Measurements from ENCODE around the gene OSGIN1. TPM values are rescaled to one million over a fixed set of nuclear protein-coding genes. Genes with fewer than 3 reads are reported as not detected.

The OSGIN1 gene
- total RNA-seq, 1 donor from 2014 or later, result 4.0 TPM

- TF ChIP-seq CTCF (conservative IDR thresholded peaks at IDR 0.05), result no peak
- Mint-ChIP-seq H3K27me3 (no peaks in the 10 kb centered on the region), H3K4me3 (no peak overlapping the region), H3K9me3 (no peaks in the 10 kb centered on the region), H3K36me3 (peaks cover 39% of the 10 kb centered on the region), H3K27ac (no peak overlapping the region), H3K4me1 (ENCODE audit: unreplicated experiment) (peaks cover 7% of the 10 kb centered on the region)
- no peak for DNase-seq (ENCODE audit: extremely low spot score, unreplicated experiment)
Observed at GRCh38 chr16:83915081-83915480, 38.0 kb upstream of the OSGIN1 start.

GRCh38 chr16:83915491-83915890 is 37.5 kb upstream of the OSGIN1 start:
- no peak for TF ChIP-seq CTCF (conservative IDR thresholded peaks at IDR 0.05)
- Mint-ChIP-seq H3K36me3 (peaks cover 41% of the 10 kb centered on the region), H3K4me1 (ENCODE audit: unreplicated experiment) (peaks cover 7% of the 10 kb centered on the region), H3K4me3 (no peak overlapping the region), H3K9me3 (no peaks in the 10 kb centered on the region), H3K27ac (no peak overlapping the region), H3K27me3 (no peaks in the 10 kb centered on the region)
- DNase-seq (ENCODE audit: extremely low spot score, unreplicated experiment), result no peak

GRCh38 chr16:83917152-83918120 is 35.6 kb upstream of the OSGIN1 start:
- Mint-ChIP-seq H3K36me3 (peaks cover 36% of the 10 kb centered on the region), H3K27me3 (no peaks in the 10 kb centered on the region), H3K27ac (no peak overlapping the region), H3K4me1 (ENCODE audit: unreplicated experiment) (peaks cover 7% of the 10 kb centered on the region), H3K9me3 (no peaks in the 10 kb centered on the region), H3K4me3 (no peak overlapping the region)
- no peak for TF ChIP-seq CTCF (conservative IDR thresholded peaks at IDR 0.05)
- DNase-seq (ENCODE audit: extremely low spot score, unreplicated experiment), result no peak

- no peak overlapping the region for H3K4me3 Mint-ChIP-seq
- DNase-seq (ENCODE audit: extremely low spot score, unreplicated experiment), result no peak
- peaks cover 22% of the 10 kb centered on the region for H3K36me3 Mint-ChIP-seq
- TF ChIP-seq CTCF (conservative IDR thresholded peaks at IDR 0.05), result no peak
- no peaks in the 10 kb centered on the region for H3K27me3 Mint-ChIP-seq
- H3K9me3 Mint-ChIP-seq, result no peaks in the 10 kb centered on the region
- no peak overlapping the region for H3K27ac Mint-ChIP-seq
- peaks cover 4% of the 10 kb centered on the region for H3K4me1 Mint-ChIP-seq (ENCODE audit: unreplicated experiment)
Observed at GRCh38 chr16:83920894-83921491, 32.0 kb upstream of the OSGIN1 start.

- Mint-ChIP-seq H3K4me3 (no peak overlapping the region), H3K27me3 (no peaks in the 10 kb centered on the region), H3K9me3 (no peaks in the 10 kb centered on the region), H3K27ac (no peak overlapping the region), H3K4me1 (ENCODE audit: unreplicated experiment) (peaks cover 16% of the 10 kb centered on the region), H3K36me3 (peaks cover 10% of the 10 kb centered on the region)
- DNase-seq (ENCODE audit: extremely low spot score, unreplicated experiment), result no peak
- no peak for TF ChIP-seq CTCF (conservative IDR thresholded peaks at IDR 0.05)
Observed at GRCh38 chr16:83923581-83924365, 29.3 kb upstream of the OSGIN1 start.
